Activated CD8-positive, alpha-beta memory T cell treated with anti-CD3 and anti-CD28 coated beads for 1 hour (primary cell): ENCODE results near the gene KNSTRN.

Experiments used
- DNase-seq, 2 donors: peaks; one replicate each; pipeline ENCODE4 v3.0.0-alpha.2; 2020; ENCODE audit warnings: low read depth in 1 of 2; ENCODE audit errors: extremely low read depth in 1 of 2

Gene KNSTRN

GRCh38 chr15:40345867-40346578, 36.5 kb upstream of the KNSTRN start:
- DNase-seq: no peak

DNA sequence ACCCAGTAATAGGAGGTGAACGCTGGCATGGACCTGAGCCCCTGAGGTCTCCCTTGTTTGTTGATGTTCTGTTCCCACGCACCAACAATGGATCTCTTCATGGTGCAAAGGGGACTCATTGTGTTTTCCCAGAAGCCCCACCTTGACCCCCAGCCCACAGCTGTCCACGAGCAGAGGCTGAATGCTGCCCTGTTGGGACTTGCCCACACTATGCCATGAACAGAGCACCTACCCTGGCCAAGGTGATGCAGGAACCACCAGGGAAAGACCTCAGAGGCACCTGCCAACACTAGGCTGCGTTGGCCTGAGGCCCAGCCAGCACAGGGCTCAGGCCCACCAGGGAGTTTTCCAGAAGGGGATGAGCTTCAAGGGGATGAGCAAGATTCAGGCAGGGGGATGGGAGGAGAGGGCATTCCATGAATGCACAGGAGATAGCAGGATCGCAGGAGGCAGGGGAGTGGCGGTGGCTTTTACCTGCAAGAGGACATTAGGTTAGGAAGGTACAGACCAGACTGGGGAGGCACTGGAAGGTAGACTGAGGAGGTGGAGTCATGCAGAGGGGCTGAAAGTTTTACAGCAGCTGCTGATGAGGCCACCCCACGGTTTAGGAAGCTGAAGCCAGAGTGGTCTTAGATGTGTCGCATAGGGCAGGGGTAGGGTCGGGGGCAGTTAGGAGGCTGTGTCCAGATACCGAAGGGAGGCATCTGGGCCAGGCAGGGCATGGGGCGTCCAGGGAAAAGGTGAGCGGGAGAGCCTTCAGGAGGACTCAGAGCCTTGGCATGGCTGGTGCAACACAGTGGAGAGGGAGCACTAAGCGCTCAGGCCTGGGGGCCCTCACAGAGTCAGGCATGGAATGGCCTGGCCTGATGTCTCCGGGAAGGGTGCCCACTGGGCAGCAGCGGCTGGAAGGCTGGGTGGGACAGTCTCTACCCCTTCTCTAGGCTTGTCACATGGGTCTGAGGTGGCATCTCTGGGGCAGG, 35.7 kb upstream of the KNSTRN start:
- DNase-seq: no peak

DNA sequence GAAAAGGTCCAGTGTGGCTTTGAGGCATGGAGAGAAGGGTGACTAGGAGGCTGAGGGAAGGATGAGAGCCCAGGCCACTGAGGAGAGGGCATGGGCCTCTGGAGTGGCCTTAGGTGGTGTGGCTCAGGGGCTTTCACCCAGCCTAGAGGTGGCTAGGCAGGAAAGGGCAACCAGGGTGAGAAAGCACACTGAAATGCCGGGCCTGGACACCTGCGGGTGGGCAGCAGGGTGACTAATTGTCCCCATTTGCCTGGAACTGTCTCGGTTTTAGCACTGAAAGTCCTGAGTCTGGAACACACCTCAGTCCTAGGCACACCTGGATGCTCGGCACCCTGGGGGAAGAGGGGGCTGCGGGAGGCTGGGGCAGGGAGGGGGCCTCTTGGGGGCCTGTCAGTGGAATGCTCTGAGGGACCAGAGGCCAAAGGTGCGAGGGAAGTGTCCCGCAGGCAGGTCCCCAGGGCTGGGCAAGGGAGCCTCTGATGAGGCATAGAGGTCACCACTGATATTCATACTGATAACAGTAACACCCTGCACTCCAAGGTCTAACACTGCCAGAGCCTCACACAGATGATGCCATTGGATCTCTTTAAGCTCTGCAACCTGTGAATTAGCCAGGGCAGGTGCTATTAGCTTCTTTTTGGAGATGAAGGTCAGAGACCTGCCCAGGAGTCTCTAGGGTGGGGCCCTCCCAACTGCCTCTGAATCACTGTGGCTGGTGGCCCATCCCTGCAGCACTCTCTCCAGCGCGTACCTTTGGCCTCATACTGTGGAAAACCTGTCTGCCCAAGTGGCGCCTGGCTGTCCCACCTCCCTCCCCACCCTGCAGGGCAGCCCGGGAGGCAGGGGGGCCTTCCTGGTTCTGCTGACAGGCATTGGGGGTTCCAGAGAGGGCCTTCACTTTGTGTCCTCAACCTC, 34.7 kb upstream of the KNSTRN start:
- no peak for DNase-seq

- DNase-seq: no peak
Observed at GRCh38 chr15:40348474-40348870, 34.0 kb upstream of the KNSTRN start.

- DNase-seq: no peak
Observed at GRCh38 chr15:40349163-40349562, 33.4 kb upstream of the KNSTRN start.

DNA sequence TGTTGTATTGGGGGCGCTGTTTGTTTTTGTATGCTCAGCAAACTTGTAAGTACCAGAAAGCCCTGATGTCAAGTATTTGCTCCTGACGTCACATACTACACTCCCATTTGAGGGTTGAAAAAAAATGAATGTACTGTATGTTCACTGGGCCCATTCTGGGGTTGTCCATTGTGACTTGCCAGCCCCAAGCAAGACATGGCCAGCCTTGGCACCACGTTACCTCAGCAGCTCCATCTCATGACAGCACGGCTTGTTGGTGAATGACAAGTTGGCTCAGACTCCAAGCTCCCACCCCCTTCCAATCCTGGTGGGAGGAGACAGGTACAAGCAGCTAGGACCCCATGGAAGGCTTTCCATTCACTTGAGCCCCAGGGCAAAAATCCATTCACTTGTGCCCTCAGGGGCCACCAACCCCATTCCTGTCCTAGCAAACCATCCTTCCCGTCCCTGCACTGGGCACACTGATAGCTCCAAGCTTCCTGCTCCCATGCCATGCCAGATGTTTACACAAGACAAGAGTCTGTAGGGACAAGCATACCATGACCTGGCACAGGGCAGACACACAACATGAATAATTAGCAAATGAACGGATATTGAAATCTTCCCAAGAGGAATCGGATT, 30.1 kb upstream of the KNSTRN start:
- DNase-seq: no peak

- no peak for DNase-seq
Observed at GRCh38 chr15:40353697-40354096, 28.8 kb upstream of the KNSTRN start.

DNA sequence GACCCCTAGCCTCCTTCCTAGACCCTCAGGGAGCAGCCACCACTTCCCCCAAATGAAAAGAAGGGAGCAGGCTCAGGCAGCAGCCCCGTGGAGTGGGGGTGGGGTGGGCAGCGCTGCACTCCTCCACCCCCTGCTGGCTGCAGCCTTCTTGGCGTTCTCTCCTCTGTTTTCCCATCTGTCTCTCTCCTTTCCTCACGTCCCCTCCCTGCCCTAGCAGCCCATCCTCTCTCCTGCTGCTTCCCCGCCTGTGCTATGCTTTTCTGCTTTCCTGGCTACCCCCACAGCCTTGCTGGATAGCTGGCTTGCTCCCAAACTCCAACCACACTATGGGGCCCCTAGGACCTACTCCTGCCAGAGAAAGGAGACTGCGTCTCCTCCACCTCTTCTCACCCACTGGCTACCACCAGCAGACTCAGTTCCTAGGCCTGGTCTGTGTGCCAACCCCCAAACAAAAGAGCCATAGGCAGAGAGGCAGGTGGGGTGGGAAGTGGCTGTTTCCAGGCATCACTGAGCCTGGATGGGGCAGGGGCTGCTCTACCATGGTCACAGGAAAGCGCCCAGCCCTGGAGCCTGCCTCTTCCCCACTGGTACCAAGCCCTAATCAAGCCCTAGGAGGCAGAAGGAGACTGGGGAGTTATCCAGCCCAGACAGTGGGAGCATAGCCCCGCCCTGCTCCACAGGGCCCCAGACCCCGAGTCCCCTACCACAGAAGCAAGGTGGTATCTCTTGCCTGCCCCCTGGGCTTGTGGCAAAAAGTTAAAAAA, 27.9 kb upstream of the KNSTRN start:
- no peak for DNase-seq

DNA sequence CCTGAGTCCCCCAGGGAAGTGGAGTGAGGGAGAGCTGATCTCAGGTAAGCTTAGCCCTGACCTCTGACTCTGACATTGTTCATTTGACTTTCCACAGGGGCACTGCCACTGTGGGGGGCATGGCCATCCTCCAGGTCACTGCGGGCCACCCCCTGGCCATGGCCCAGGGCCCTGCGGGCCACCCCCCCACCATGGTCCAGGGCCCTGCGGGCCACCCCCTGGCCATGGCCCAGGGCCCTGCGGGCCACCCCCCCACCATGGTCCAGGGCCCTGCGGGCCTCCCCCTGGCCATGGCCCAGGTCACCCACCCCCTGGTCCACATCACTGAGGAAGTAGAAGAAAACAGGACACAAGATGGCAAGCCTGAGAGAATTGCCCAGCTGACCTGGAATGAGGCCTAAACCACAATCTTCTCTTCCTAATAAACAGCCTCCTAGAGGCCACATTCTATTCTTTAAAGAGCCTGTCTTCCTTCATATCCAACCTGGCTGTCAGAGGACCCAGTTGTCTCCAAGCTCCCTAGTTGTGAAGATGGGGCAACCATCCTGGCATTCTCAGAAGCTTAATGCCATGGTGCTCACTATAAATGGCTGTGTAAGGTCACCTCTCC, 26.4 kb upstream of the KNSTRN start:
- DNase-seq: no peak

DNA sequence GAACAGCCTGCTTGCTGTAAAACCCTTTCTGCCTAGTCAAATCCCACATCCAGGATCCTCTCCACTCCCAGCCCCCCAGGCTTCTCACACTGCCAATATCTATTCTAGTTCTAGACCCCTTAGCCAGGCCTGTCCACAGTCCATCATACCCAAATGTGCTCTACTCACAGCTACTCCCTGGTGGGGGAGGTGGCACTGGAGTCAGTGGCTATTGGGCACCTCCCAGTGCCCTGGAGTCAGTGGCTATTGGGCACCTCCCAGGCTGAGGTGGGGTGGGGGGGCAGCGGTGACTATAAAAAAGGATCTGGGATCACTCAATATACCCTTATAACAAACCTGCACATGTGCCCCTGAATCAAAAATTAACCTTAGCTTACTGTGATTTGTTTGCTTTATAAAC, 25.3 kb upstream of the KNSTRN start:
- no peak for DNase-seq

- peak; percentile 66 to 83 for DNase-seq
Observed at GRCh38 chr15:40357723-40358470, 24.6 kb upstream of the KNSTRN start, which contains the start of gene DISP2. DISP2 (plus strand) TSS chr15:40358219; CDS start chr15:40358322, 103 bp downstream.

DNA sequence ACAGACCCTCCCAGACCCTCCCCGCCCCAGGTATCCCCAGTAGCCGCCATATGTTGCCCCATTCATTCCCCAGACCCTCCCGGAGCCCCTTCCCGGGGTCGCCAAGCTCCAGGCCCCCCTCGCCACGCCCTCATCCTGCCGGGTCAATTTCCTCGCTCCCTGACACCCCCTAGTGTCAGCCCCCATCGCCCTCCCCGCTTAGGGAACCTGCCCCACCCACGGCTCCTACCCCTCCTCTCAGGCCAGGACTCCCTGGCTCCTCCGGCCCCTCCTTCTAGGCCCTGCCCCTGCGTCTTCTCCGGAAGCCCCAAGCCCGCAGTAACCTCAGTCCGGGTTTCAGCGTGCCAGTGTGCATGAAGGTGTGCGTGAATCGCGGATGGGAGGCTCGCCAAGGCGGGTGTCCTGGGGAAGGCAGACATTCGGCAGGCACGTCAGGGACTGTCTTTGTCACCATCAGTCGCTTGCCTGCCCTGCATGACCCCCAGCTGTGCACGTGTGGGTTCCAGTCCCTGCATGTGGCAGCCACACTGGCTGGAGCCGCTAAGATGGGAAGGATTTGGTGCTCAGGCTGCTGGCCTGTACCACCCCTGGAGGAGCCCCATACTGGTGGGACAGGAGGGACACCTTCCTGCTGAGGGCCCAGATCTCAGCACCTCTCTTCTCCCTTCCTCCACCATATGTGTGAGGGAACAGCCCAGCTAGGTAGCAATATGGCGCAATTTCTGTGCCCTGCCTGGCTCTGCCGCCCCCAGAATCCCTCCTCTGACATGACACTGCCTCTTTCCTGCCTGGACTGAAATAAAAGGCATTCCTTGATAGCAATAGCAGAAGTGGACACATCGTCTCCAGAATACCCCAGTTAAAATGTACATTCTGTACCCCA, 23.8 kb upstream of the KNSTRN start:
- DNase-seq: no peak

- no peak for DNase-seq
Observed at GRCh38 chr15:40360015-40360414, 22.5 kb upstream of the KNSTRN start.

DNA sequence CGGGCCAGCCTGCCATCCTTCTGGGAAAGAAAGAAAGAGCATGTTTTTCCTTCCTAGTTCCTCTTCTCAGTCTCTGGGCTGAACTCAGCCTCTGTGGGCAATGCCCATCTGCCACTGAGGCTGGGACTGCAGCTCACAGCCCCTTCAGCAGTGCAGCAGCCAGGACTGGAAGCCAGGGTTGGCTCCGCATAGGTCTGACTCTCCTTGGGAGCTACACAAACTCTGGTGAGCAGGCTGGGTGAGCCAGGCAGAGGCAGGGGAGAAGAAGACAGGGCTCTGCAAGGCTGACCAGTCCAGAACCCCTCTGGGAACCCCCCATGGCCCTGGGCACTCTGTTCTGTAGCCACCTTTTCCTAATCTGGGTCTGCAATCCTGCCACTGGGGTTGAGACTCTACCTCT, 20.9 kb upstream of the KNSTRN start:
- DNase-seq: no peak

- no peak for DNase-seq
Observed at GRCh38 chr15:40363611-40364010, 18.9 kb upstream of the KNSTRN start.

DNA sequence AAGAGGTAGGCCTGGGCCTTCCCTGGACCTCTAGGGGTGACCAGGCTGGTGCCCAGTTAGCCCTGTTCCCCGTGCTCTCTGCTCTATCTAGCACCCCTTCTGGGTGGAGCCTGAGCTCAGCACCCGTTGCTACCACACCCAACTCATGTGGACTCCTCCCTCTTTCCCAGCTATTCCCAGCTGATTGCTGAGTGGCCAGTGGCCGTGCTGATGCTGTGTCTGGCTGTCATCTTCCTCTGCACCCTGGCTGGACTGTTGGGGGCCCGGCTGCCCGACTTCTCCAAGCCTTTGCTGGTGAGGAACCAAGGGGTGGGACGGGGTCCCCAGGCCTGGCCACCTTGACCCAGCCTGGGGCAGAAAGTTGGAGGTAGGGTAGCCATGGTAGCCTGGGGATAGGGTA, 18.3 kb upstream of the KNSTRN start:
- DNase-seq: no peak

DNA sequence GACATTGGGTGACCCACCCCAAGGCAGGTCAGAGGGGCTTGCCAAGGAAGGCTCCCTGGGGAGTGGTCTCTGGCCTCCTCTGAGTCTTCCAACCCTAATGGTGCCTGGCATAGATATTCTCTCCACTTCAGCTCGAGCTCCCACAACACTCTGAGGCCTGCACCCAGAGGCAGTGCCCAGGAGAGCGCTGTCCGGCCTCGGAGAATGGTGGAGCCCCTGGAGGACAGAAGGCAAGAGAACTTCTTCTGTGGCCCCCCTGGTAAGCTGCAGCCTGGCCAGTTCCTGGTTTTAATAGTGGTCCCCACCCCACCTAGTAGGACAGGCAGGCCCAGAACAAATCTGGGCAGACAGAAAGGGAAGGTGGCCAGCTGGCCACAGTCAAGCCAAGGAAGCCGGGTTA, 17.5 kb upstream of the KNSTRN start:
- DNase-seq: no peak
